ENCODE measurements around the gene CERCAM. TPM values are rescaled to one million over a fixed set of nuclear protein-coding genes. Genes with fewer than 3 reads are reported as not detected.

CERCAM gene
- polyA plus RNA-seq, 3 donors: 1.5 to 2.5 (median 1.8) TPM

DNA sequence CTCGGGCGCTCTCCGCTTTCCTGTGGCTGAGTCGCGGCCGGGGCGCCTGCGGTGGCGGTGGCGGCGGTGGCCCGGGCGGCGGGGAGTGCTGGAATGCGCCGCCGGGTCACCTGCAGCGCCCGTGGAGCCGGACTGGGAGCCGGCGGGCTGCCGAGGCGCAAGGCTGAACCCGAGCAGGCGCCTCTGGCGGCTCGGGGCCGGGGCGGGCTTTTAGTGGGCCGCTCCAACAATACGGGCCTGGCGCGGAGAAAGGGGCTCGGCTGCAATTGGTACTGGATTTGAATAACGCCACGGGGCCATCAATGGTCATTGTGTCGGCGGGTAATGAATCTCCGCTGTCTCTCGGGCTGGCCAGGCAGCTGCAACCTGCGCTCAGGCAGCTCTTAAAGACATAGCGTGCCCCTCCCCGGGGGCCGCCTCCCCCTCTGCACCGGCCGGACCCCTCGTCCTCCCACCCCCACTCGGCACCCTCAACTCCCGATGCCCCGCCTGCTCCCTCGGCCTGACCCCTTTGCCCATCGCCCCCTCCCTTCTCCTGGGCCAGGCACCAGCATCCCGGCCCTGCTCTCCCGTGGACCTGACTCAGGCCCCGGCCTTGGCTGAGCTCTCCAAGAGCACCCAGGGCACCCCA lies 27.4 kb upstream of the CERCAM start:
- H2AFZ ChIP-seq (ENCODE audit: insufficient read depth, low read depth, low read length, poor library complexity, severe bottlenecking): no peak overlapping the region
- DNase-seq: no peak
- H3K4me1 ChIP-seq (ENCODE audit: control insufficient read depth in 1 of 2, insufficient read depth in 2 of 2, low read length in 2 of 2): peaks cover 10 to 11% of the 10 kb centered on the region in 2 donors
- peaks cover 0 to 9% (median 6%) of the 10 kb centered on the region in 7 donors for H3K9me3 Mint-ChIP-seq
- no peaks in the 10 kb centered on the region for H3K9me3 ChIP-seq (replicated peaks in 1 of 2; ENCODE audit: control insufficient read depth in 1 of 2, insufficient read depth in 1 of 2, low read length in 2 of 2)
- no peaks in the 10 kb centered on the region for H3K79me2 ChIP-seq (ENCODE audit: insufficient read depth, low read length)
- H3K4me1 Mint-ChIP-seq: peaks cover 14% of the 10 kb centered on the region
- H3K27me3 ChIP-seq (ENCODE audit: control insufficient read depth in 2 of 2, insufficient read depth in 2 of 2, low read length in 2 of 2): no peaks in the 10 kb centered on the region
- H4K20me1 ChIP-seq (ENCODE audit: insufficient read depth, low read length): no peaks in the 10 kb centered on the region
- no peak overlapping the region for H3K4me3 ChIP-seq (replicated peaks in 1 of 3; ENCODE audit: low read depth in 2 of 3, low read length in 3 of 3)
- intact Hi-C loops (cut with micrococcal nuclease): no loop called here
- 95% methylated on average over 55 of the region's 56 CpGs for WGBS (ENCODE audit: insufficient coverage)
- H3K36me3 Mint-ChIP-seq: peaks cover 26 to 43% of the 10 kb centered on the region in 2 donors
- H3K36me3 ChIP-seq (replicated peaks in 1 of 2; ENCODE audit: control insufficient read depth in 1 of 2, insufficient read depth in 2 of 2, low read length in 2 of 2): peaks cover 36 to 46% of the 10 kb centered on the region in 2 donors
- peaks cover 11 to 21% (median 13%) of the 10 kb centered on the region in 3 donors for H3K27me3 Mint-ChIP-seq (ENCODE audit: low read depth in 3 of 3)
- no peak overlapping the region for H3K9ac ChIP-seq (ENCODE audit: insufficient read depth, low read length, poor library complexity, severe bottlenecking)
- no peak overlapping the region for H3K4me2 ChIP-seq (replicated peaks; ENCODE audit: extremely low read depth, low read length, poor library complexity, severe bottlenecking)
- H3K27ac ChIP-seq (ENCODE audit: low read depth in 1 of 2, low read length in 2 of 2): no peak overlapping the region
- no peak overlapping the region for H3K27ac Mint-ChIP-seq
- H3K4me3 Mint-ChIP-seq: no peak overlapping the region
- TF ChIP-seq, protein P1, sequence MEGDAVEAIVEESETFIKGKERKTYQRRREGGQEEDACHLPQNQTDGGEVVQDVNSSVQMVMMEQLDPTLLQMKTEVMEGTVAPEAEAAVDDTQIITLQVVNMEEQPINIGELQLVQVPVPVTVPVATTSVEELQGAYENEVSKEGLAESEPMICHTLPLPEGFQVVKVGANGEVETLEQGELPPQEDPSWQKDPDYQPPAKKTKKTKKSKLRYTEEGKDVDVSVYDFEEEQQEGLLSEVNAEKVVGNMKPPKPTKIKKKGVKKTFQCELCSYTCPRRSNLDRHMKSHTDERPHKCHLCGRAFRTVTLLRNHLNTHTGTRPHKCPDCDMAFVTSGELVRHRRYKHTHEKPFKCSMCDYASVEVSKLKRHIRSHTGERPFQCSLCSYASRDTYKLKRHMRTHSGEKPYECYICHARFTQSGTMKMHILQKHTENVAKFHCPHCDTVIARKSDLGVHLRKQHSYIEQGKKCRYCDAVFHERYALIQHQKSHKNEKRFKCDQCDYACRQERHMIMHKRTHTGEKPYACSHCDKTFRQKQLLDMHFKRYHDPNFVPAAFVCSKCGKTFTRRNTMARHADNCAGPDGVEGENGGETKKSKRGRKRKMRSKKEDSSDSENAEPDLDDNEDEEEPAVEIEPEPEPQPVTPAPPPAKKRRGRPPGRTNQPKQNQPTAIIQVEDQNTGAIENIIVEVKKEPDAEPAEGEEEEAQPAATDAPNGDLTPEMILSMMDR (IDR thresholded peaks at IDR 0.05): no peak

DNA sequence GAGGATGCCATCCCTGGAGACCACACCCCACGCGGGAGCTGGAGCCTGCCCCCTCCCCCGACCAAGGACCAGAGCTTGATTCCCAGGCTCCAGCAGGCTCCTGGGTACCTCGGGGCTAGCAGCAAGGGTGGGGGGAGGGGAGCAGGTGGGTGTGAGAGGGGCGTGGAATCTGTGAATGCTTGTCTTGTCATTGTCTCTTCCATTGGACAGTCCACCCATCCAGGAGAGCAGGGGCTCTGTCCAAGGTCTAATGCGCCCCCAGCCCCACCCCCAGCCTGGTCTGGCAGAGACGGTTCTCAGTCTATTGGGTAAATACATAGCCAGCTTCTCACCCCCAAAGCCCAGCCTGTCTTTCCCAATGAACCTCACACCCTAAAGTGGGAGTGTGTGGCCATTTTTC lies 26.7 kb upstream of the CERCAM start:
- Histone ChIP-seq H3K27me3 (ENCODE audit: control insufficient read depth in 2 of 2, insufficient read depth in 2 of 2, low read length in 2 of 2) (no peaks in the 10 kb centered on the region), H4K20me1 (ENCODE audit: insufficient read depth, low read length) (no peaks in the 10 kb centered on the region), H3K27ac (ENCODE audit: low read depth in 1 of 2, low read length in 2 of 2) (no peak overlapping the region), H3K36me3 (replicated peaks in 1 of 2; ENCODE audit: control insufficient read depth in 1 of 2, insufficient read depth in 2 of 2, low read length in 2 of 2) (peaks cover 29 to 39% of the 10 kb centered on the region in 2 donors), H2AFZ (ENCODE audit: insufficient read depth, low read depth, low read length, poor library complexity, severe bottlenecking) (no peak overlapping the region), H3K79me2 (ENCODE audit: insufficient read depth, low read length) (no peaks in the 10 kb centered on the region), H3K4me1 (ENCODE audit: control insufficient read depth in 1 of 2, insufficient read depth in 2 of 2, low read length in 2 of 2) (peaks cover 10 to 11% of the 10 kb centered on the region in 2 donors), H3K4me3 (replicated peaks in 1 of 3; ENCODE audit: low read depth in 2 of 3, low read length in 3 of 3) (no peak overlapping the region), H3K9me3 (replicated peaks in 1 of 2; ENCODE audit: control insufficient read depth in 1 of 2, insufficient read depth in 1 of 2, low read length in 2 of 2) (no peaks in the 10 kb centered on the region), H3K9ac (ENCODE audit: insufficient read depth, low read length, poor library complexity, severe bottlenecking) (no peak overlapping the region), H3K4me2 (replicated peaks; ENCODE audit: extremely low read depth, low read length, poor library complexity, severe bottlenecking) (no peak overlapping the region)
- peaks cover 0 to 9% (median 6%) of the 10 kb centered on the region in 7 donors for H3K9me3 Mint-ChIP-seq
- intact Hi-C loops (cut with micrococcal nuclease): no loop called here
- H3K4me3 Mint-ChIP-seq: no peak overlapping the region
- peaks cover 24 to 37% of the 10 kb centered on the region in 2 donors for H3K36me3 Mint-ChIP-seq
- DNase-seq: no peak
- H3K27ac Mint-ChIP-seq: no peak overlapping the region
- peaks cover 11 to 27% (median 13%) of the 10 kb centered on the region in 3 donors for H3K27me3 Mint-ChIP-seq (ENCODE audit: low read depth in 3 of 3)
- 94% methylated on average over 5 of the region's 7 CpGs for WGBS (ENCODE audit: insufficient coverage)
- TF ChIP-seq, protein P1 (IDR thresholded peaks at IDR 0.05): no peak
- H3K4me1 Mint-ChIP-seq: peaks cover 14% of the 10 kb centered on the region
